HG02840 (cell line): Measurements from ENCODE around the gene SAMHD1.
"Not testable (repeated sequence)": the region's sequence is repeated elsewhere in the genome, so short reads cannot be mapped to it uniquely, and the experiment has no call there.

ENCODE experiments used
- ATAC-seq: cut with Tn5 transposase; IDR thresholded peaks from one replicate; pipeline ENCODE4 v1.9.1; 2021; ENCODE audit warnings: mild to moderate bottlenecking, moderate library complexity, moderate number of reproducible peaks; ENCODE audit not compliant: unreplicated experiment, low FRiP score

Gene SAMHD1

DNA sequence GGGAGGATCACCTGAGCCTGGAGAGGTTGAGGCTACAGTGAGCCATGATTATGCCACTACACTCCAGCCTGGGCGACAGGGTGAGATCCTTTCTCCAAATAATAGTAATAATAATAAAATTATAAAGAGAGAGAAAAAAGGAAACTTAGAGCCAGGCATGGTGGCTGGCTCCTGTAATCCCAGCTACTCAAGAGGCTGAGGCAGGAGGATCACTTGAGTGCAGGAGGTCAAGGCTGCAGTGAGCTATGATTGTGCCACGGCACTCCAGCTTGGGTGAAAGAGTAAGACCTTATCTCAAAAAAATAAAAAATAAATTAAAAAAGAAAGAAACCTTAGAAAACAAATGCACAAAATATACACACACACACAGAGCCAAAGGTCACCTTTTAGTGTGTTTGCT, 5.2 kb upstream of the SAMHD1 start:
- ATAC-seq, result no peak

DNA sequence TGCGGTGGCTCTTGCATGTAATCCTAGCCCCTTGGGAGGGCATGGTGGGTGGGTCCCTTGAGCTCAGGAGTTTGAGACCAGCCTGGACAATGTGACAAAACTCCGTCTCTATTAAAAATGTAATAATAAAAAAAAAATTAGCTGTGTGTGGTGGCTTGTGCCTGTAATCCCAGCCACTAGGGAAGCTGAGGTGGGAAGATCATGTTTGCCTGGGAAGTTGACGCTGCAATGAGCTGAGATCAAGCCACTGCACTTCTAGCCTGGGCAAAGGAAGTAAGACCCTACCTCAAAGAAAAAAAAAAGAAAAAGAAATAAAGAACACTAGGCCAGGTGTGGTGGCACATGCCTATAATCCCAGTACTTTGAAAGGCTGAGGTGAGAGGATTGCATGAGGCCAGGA, 4.5 kb upstream of the SAMHD1 start:
- ATAC-seq, result no peak

DNA sequence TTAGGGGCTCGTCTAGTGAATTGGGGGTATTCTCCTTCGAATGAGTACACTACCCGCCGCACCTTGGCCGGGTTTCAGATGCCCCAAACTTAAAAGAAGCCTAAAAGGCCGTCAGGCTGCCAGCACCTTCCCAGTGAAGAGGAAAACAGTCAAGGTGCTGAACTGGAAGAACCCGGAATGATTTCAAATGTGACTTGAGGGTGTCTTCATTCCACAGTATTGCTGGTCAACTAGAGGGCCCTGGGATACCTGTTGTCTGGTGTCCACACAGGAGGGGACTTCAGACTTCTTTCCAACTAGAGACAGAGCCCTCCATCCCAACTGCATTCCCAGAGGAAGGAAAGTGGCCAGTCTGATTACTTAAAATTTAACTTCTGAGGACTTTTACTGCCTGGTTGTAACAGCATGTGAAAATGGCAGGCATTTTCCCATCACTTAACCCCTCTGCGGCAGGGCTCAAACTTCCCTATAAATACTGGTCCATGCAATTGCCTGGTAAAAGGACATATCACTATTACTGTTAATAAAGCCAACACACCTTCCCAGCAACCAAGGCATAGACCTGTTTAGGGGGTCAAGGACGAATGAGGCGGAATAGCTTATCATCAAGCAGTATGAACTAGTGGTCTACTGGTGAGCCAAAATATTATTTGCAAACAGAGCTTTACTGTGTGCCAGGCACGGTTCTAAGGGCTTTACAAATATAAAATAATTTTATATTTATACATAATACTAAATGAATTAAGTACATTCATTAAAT, 651 bp upstream of the SAMHD1 start:
- ATAC-seq, result no peak

GRCh38 chr20:36950414-36951197, 902 bp downstream of the SAMHD1 start:
- no peak for ATAC-seq

DNA sequence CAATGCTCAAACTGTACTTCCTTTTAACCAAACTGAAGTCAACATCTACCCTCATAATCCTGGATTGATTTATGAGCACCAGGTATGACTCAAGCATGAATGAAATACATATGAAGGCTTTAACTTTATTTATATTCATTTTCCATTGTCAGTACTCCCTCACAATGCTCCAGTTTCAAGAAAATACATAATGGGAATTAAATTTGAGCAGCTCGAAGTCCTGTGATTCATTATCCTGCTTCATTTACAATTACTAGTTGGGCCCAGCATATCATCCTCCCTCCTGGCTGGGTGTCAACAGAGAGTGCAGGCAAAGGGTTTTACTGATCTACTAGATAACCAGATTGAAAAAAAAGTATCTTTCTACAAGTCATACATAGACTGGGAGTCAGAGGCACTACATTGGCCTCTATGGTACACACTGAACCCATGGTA, 10.1 kb downstream of the SAMHD1 start:
- no peak for ATAC-seq

DNA sequence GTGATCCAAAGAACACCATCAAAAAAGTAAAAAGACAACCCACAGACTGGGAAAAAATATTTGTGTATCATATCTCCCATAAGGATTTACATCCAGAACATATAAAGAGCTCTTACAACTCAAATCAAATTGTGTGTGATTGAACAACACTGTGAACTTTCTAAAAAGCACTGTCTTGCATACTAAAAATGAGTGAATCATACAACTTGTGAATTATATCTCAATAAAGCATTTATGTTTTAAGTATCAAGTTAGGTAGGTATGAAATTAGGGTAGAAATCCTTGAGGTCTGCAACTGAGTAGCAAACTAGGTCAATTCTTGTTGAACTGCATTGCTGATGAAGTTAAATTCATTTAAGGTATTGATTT, 14.1 kb downstream of the SAMHD1 start:
- no peak for ATAC-seq

DNA sequence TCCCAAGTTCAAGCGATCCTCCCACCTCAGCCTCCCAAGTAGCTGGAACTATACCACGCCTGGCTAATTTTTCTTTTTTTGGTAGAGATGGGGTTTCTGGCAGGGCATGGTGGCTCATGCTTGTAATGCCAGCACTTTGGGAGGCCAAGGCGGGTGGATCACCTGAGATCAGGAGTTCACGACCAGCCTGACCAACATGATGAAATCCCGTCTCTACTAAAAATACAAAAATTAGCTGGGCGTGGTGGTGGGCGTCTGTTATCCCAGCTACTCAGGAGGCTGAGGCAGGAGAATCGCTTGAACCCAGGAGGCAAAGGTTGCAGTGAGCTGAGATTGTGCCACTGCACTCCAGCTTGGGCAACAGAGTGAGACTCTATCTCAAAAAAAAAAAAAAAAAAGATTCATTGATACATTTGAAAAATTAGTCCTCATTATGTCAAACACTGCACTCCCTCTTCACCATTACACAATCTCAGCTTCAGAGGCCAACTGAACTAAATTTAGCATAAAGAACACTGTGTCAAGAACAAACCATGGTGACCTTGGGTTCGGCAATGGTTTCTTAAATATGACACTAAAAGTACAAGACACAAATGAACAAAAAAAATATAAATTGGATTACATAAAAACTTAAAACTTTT, 14.6 kb downstream of the SAMHD1 start:
- ATAC-seq, result not testable (repeated sequence)

DNA sequence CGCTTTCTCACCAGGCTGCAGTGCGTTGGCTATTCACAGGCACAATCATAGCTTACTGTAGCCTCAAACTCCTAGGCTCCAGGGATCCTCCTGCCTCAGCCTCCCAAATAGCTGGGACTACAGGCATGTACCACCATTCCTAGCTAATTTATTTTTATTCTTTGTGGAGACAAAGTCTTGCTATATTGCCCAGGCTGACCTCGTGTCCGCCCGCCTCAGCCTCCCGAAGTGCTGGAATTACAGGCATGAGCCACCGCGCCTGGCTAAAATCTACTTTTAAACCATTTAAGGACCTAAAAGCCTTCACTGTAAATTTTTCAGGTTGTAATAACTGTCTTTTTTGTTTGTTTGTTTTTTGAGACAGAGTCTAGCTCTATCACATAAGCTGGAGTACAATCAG, 15.2 kb downstream of the SAMHD1 start:
- no peak for ATAC-seq

DNA sequence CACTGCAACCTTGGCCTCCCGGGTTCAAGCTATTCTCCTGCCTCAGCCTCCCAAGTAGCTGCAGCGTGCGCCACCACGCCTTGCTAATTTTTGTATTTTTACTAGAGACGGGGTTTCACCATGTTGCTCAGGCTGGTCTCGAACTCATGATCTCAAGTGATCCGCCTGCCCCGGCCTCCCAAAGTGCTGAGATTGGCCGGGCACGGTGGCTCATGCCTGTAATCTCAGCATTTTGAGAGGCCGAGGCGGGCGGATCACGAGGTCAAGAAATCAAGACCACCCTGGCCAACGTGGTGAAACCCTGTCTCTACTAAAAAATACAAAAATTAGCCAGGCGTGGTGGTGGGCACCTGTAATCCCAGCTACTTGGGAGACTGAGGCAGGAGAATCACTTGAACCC, 17.9 kb downstream of the SAMHD1 start:
- not testable (repeated sequence) for ATAC-seq

DNA sequence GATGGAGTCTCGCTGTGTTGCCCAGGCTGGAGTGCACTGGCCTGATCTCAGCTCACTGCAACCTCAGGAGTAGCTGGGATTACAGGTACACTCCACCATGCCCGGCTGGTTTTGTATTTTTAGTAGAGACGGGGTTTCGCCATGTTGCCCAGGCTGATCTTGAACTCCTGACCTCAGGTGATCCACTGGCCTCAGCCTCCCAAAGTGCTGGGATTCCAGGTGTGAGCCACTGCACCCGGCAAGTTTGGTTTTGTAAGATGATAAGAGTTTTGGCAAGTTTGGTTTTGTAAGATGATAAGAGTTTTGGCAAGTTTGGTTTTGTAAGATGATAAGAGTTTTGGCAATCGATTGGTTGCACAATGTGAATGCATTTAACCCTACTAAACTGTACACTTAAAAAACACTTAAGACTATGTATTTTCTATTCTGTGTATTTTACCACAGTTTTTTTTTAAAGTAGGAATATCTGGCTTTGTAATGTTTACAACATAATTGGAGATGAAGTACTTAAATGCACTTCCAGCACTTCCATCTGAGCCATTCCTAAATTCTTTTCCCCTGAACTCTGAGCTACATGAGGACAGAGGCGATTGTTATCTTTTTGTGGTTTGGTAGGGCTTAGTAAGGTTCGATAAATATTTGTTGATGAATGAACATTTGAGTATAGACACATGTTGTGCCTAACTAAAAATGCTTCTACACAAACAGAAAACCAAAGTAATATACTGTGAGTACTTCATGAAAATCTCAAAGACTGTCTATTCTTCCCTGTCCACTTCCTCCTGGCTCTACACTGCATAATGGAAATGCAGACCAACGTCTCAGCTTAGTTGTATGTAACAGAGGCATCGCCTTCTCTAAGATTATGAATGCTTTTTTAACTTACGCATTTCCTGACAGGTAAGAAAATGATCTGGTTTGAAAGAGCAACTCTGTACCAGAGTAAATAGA, 18.8 kb downstream of the SAMHD1 start:
- no peak for ATAC-seq

GRCh38 chr20:36932067-36932466, 19.4 kb downstream of the SAMHD1 start:
- not testable (repeated sequence) for ATAC-seq

GRCh38 chr20:36929691-36930090, 21.8 kb downstream of the SAMHD1 start:
- no peak for ATAC-seq

DNA sequence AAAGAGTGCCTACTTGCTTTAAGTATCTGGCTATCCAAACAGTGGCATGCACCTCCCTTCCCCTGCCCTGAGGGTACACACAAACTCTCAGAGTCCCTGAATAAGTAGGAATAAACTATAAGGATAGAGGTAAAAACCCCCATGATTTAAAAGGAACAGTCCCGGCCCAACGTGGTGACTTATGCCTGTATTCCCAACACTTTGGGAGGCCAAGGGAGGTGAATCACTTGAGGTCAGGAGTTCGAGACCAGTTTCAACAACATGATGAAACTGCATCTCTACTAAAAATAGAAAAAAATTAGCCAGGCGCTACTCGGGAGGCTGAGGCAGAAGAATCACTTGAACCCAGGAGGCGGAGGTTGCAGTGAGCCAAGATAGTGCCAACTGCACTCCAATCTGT, 22.2 kb downstream of the SAMHD1 start:
- no peak for ATAC-seq

GRCh38 chr20:36927704-36928103, 23.8 kb downstream of the SAMHD1 start:
- no peak for ATAC-seq

GRCh38 chr20:36926653-36927200, 24.8 kb downstream of the SAMHD1 start:
- no peak for ATAC-seq

GRCh38 chr20:36925234-36925633, 26.3 kb downstream of the SAMHD1 start:
- no peak for ATAC-seq

GRCh38 chr20:36924167-36925045, 27.1 kb downstream of the SAMHD1 start:
- no peak for ATAC-seq

DNA sequence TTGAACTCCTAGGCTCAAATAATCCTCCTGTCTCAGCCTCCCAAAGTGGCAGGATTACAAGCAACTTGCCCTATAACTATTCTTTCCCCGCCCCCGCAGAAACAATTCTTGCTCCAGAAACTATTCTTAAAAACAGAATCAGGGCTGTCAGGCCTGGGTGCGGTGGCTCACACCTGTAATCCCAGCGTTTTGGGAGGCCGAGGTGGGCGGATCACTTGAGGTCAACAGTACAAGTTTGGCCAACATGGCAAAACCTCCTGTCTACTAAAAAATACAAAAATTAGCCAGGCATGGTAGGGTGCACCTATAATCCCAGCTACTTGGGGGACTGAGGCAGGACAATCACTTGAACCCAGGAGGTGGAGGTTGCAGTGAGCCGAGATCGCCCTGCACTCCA, 31.2 kb downstream of the SAMHD1 start:
- ATAC-seq, result no peak

- no peak for ATAC-seq
Observed at GRCh38 chr20:36919715-36920333, 31.7 kb downstream of the SAMHD1 start.
